Hepatocyte (in vitro differentiated cells): ENCODE data around the gene LRMDA. TPM values are rescaled to one million over a fixed set of nuclear protein-coding genes. Genes with fewer than 3 reads are reported as not detected.
A peak's percentile ranks its signal among the peaks of the same experiment; 100 is the strongest.

Experiments used
- DNase-seq: peaks from one replicate; pipeline ENCODE4 v3.0.0-alpha.2; 2016; ENCODE audit warnings: low spot score
- H2AFZ ChIP-seq: fragments of 200-600 bp; sonication (generic); 2 replicates; pipeline ENCODE4 v1.6.0; 2016; ENCODE audit warnings: antibody characterized with exemption, mild to moderate bottlenecking
- H3K27ac ChIP-seq: fragments of 200-600 bp; sonication (generic); 2 replicates; pipeline ENCODE4 v1.5.1; 2016; ENCODE audit warnings: mild to moderate bottlenecking
- H3K27me3 ChIP-seq: fragments of 200-600 bp; sonication (generic); 2 replicates; pipeline ENCODE4 v1.6.1; 2016
- H3K36me3 ChIP-seq: fragments of 200-600 bp; sonication (generic); replicated peaks from 2 replicates; pipeline ENCODE4 v1.5.1; 2016; ENCODE audit warnings: low read depth; ENCODE audit not compliant: insufficient read depth
- H3K4me1 ChIP-seq: fragments of 200-600 bp; sonication (generic); 2 replicates; pipeline ENCODE4 v1.5.1; 2016; ENCODE audit warnings: mild to moderate bottlenecking, moderate library complexity; ENCODE audit not compliant: insufficient read depth
- H3K4me2 ChIP-seq: fragments of 200-600 bp; sonication (generic); 2 replicates; pipeline ENCODE4 v1.6.0; 2016
- H3K4me3 ChIP-seq: fragments of 200-600 bp; sonication (generic); 2 replicates; pipeline ENCODE4 v1.5.1; 2016; ENCODE audit warnings: mild to moderate bottlenecking
- H3K79me2 ChIP-seq: fragments of 200-600 bp; sonication (generic); 2 replicates; pipeline ENCODE4 v1.6.0; 2017; ENCODE audit warnings: mild to moderate bottlenecking
- H3K9me2 ChIP-seq: fragments of 200-600 bp; sonication (generic); replicated peaks from 2 replicates; pipeline ENCODE4 v1.6.0; 2017; ENCODE audit warnings: mild to moderate bottlenecking; ENCODE audit not compliant: insufficient read depth
- H3K9me3 ChIP-seq: fragments of 200-600 bp; sonication (generic); 2 replicates; pipeline ENCODE4 v1.5.1; 2016; ENCODE audit warnings: low read depth, mild to moderate bottlenecking
- H4K20me1 ChIP-seq: fragments of 200-600 bp; sonication (generic); 2 replicates; pipeline ENCODE4 v1.6.0; 2016; ENCODE audit warnings: mild to moderate bottlenecking; ENCODE audit not compliant: insufficient read depth, poor library complexity, severe bottlenecking
- EZH2 ChIP-seq: fragments of 200-600 bp; sonication (generic); IDR thresholded peaks from 2 replicates; pipeline ENCODE4 v1.6.1; 2016; ENCODE audit warnings: antibody characterized with exemption, mild to moderate bottlenecking, borderline replicate concordance
- EZH2phosphoT487 ChIP-seq: fragments of 200-600 bp; sonication (generic); IDR thresholded peaks from one replicate; pipeline ENCODE4 v1.6.1; 2018; ENCODE audit warnings: antibody characterized with exemption, mild to moderate bottlenecking, low read depth, moderate library complexity; ENCODE audit not compliant: unreplicated experiment, severe bottlenecking
- WGBS: methylation state at CpG from one replicate; pipeline ENCODE4 v1.1.6; 2016; ENCODE audit warnings: low lambda C conversion rate; ENCODE audit errors: missing lambda C conversion rate; 5-methylcytosine and 5-hydroxymethylcytosine counted together
- polyA plus RNA-seq: library from polyadenylated mRNA; unstranded; fragments of >200 nt; fragmentation: Nextera tagmentation; extraction: Ambion mirVana; gene quantifications from 2 replicates; pipeline ENCODE4 v1.2.1, GENCODE V29; 2016
- total RNA-seq: library from RNA; depleted of rRNA; stranded (reverse); fragments of >200 nt; gene quantifications from 2 replicates; pipeline ENCODE4 v1.2.3, GENCODE V29; 2014
- TF ChIP-seq, protein P1 (sequence below): fragments of 200-600 bp; sonication (generic); IDR thresholded peaks from 2 replicates; pipeline ENCODE4 v1.5.1; 2016; ENCODE audit warnings: antibody characterized with exemption, mild to moderate bottlenecking; ENCODE audit not compliant: poor library complexity

LRMDA gene
- total and polyA plus RNA-seq, 2 experiments from 2014 or later = 5.6 to 15.7 TPM

DNA sequence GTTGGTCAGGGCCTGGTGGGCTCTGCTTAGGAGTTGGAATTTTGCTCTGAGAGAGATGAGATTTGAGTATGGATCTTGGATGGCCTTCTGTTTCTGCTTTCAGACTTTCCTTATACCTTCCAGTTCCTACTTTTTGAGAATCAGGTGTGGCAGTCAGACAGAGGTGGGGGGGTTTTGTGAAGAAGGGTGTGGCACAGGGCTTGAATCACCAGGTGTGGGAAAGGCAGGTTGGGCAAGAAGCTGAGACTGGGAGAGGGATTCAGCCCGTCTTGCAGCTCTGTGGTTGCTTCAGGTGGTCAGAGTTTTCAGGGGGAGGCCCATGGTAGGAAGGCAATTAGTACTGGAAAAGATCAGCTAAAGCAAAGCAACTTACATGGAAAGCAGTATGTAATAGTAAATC lies 340.2 kb downstream of the LRMDA start:
- Histone ChIP-seq H3K9me2 (no peaks in the 10 kb centered on the region), H3K27ac (no peak overlapping the region), H3K27me3 (no peaks in the 10 kb centered on the region), H3K4me3 (no peak overlapping the region), H3K4me1 (peaks cover 20% of the 10 kb centered on the region), H2AFZ (no peak overlapping the region), H3K9me3 (no peaks in the 10 kb centered on the region), H3K79me2 (no peaks in the 10 kb centered on the region), H4K20me1 (no peaks in the 10 kb centered on the region), H3K36me3 (no peaks in the 10 kb centered on the region), H3K4me2 (peak overlapping the region; percentile 60)
- no peak for DNase-seq
- 67% methylated on average over 1 of the region's 1 CpG for WGBS
- TF ChIP-seq, protein P1, sequence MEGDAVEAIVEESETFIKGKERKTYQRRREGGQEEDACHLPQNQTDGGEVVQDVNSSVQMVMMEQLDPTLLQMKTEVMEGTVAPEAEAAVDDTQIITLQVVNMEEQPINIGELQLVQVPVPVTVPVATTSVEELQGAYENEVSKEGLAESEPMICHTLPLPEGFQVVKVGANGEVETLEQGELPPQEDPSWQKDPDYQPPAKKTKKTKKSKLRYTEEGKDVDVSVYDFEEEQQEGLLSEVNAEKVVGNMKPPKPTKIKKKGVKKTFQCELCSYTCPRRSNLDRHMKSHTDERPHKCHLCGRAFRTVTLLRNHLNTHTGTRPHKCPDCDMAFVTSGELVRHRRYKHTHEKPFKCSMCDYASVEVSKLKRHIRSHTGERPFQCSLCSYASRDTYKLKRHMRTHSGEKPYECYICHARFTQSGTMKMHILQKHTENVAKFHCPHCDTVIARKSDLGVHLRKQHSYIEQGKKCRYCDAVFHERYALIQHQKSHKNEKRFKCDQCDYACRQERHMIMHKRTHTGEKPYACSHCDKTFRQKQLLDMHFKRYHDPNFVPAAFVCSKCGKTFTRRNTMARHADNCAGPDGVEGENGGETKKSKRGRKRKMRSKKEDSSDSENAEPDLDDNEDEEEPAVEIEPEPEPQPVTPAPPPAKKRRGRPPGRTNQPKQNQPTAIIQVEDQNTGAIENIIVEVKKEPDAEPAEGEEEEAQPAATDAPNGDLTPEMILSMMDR = no peak
- TF ChIP-seq EZH2phosphoT487 (no peak), EZH2 (no peak)

DNA sequence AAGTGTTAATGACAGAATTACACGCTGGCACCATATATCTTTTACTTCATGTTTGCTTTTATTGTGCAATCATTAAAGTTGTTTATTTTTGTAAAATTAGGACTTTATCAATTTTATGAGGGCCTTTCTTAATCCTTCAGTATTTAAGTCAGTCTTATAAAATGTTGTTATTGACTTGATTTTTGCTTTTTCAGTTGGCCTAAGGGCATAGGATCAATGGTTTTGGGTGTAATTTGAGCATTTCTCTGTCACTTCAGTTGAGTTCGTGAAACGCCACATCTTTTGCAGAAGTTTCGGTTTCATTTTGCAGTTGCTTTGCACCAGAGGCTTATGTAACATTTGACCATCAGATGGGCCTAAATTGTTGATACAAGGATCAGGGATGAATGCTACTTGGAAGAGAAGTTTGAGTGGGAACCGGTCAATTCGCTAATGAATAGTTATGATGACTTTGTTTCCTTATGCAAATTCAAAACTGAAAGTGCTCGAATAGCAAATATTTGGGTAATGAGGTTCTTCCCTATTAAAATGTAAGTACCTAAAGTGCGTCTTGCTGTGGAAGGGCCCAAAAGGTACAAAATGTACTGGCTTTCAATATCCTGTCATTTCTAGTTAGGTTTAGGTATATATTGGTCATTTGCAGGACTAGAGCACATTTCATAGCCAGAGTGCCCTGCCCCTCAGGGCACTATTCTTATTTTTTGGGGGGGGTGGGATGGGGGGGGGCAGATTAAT lies 340.9 kb downstream of the LRMDA start:
- Histone ChIP-seq H3K4me1 (peaks cover 25% of the 10 kb centered on the region), H4K20me1 (no peaks in the 10 kb centered on the region), H2AFZ (no peak overlapping the region), H3K4me2 (peak overlapping the region; percentile 60), H3K9me3 (no peaks in the 10 kb centered on the region), H3K79me2 (no peaks in the 10 kb centered on the region), H3K27me3 (no peaks in the 10 kb centered on the region), H3K27ac (no peak overlapping the region), H3K36me3 (no peaks in the 10 kb centered on the region), H3K4me3 (no peak overlapping the region), H3K9me2 (no peaks in the 10 kb centered on the region)
- DNase-seq = no peak
- TF ChIP-seq, protein P1 = no peak
- TF ChIP-seq EZH2 (no peak), EZH2phosphoT487 (no peak)
- WGBS = 74% methylated on average over 8 of the region's 8 CpGs

DNA sequence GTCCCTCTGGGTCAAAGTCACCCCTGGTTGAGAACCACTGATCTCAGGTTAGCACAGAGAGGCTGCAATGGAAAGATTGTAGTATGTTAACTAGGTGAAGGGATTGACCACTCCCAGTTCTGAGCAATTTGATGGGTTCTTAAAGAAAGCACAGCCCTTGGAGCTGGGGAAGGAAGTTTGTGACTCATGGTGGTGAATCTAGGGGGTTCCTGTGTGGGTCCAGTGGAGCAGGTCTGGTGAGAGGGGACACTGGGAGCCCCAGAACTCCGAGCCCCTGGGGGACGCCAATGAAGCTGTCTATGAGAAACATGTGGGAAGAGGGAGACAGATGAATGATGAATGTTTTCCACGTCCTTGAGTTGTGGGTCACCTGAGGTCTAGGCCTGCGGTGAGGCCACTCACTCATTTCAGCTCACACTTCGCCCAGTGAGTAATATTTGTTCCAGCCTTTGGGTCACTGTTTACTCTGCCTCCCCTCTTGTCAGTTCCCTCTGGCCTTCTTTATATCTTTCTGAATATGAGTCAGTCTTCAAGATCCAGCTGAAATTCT lies 341.9 kb downstream of the LRMDA start:
- no peaks in the 10 kb centered on the region for H3K9me2 ChIP-seq
- peak overlapping the region; percentile 68 for H3K27ac ChIP-seq
- H3K79me2 ChIP-seq = no peaks in the 10 kb centered on the region
- no peaks in the 10 kb centered on the region for H3K27me3 ChIP-seq
- DNase-seq = peak; percentile 65
- H3K4me1 ChIP-seq = peaks cover 25% of the 10 kb centered on the region
- WGBS = 76% methylated on average over 5 of the region's 5 CpGs
- no peaks in the 10 kb centered on the region for H4K20me1 ChIP-seq
- no peaks in the 10 kb centered on the region for H3K36me3 ChIP-seq
- H3K9me3 ChIP-seq = no peaks in the 10 kb centered on the region
- H3K4me3 ChIP-seq = no peak overlapping the region
- H2AFZ ChIP-seq = no peak overlapping the region
- H3K4me2 ChIP-seq = no peak overlapping the region
- TF ChIP-seq, protein P1 = no peak
